ENCODE measurements around the gene ZBTB34.

ZBTB34 gene

GRCh38 chr9:126833710-126834345 is 26.6 kb upstream of the ZBTB34 start:
- no peak overlapping the region for H3K4me3 ChIP-seq (ENCODE audit: low read length)
- DNase-seq (ENCODE audit: low read depth): no peak
- no peak for TF ChIP-seq CTCF (IDR thresholded peaks at IDR 0.05; ENCODE audit: insufficient read depth, low read depth, low read length, missing control alignments)

- no peak overlapping the region for H3K4me3 ChIP-seq (ENCODE audit: low read length)
- TF ChIP-seq CTCF (IDR thresholded peaks at IDR 0.05; ENCODE audit: insufficient read depth, low read depth, low read length, missing control alignments): no peak
- no peak for DNase-seq (ENCODE audit: low read depth)
Observed at GRCh38 chr9:126834672-126835071, 25.8 kb upstream of the ZBTB34 start.

- no peak for DNase-seq (ENCODE audit: low read depth)
- TF ChIP-seq CTCF (IDR thresholded peaks at IDR 0.05; ENCODE audit: insufficient read depth, low read depth, low read length, missing control alignments): no peak
- H3K4me3 ChIP-seq (ENCODE audit: low read length): no peak overlapping the region
Observed at GRCh38 chr9:126836216-126836615, 24.2 kb upstream of the ZBTB34 start.

GRCh38 chr9:126838055-126838811 is 22.2 kb upstream of the ZBTB34 start:
- no peak for DNase-seq (ENCODE audit: low read depth)
- TF ChIP-seq CTCF (IDR thresholded peaks at IDR 0.05; ENCODE audit: insufficient read depth, low read depth, low read length, missing control alignments): no peak

GRCh38 chr9:126838895-126839294 is 21.5 kb upstream of the ZBTB34 start:
- no peak for TF ChIP-seq CTCF (IDR thresholded peaks at IDR 0.05; ENCODE audit: insufficient read depth, low read depth, low read length, missing control alignments)
- no peak overlapping the region for H3K4me3 ChIP-seq (ENCODE audit: low read length)
- DNase-seq (ENCODE audit: low read depth): no peak

More at GRCh38 chr9:126838055-126838811, 22.2 kb upstream of the ZBTB34 start:
- no peak overlapping the region for H3K4me3 ChIP-seq (ENCODE audit: low read length)

- no peak for DNase-seq (ENCODE audit: low read depth)
- TF ChIP-seq CTCF (IDR thresholded peaks at IDR 0.05; ENCODE audit: insufficient read depth, low read depth, low read length, missing control alignments): no peak
- H3K4me3 ChIP-seq (ENCODE audit: low read length): no peak overlapping the region
Observed at GRCh38 chr9:126839301-126839700, 21.1 kb upstream of the ZBTB34 start.
